ENCODE measurements around the gene PCDH17.

PCDH17 gene

GRCh38 chr13:57640607-57641006 is 9.1 kb downstream of the PCDH17 start:
- Histone ChIP-seq H3K27me3 (ENCODE audit: insufficient read depth, poor library complexity, severe bottlenecking) (peaks cover 3% of the 10 kb centered on the region), H3K27ac (replicated peaks) (no peak overlapping the region), H3K4me3 (replicated peaks; ENCODE audit: insufficient read depth, low read length) (no peak overlapping the region)
- DNase-seq (ENCODE audit: low read depth in 1 of 2, low spot score in 1 of 2), result peak in 1 of 2 experiments; percentile 63
- no peak for TF ChIP-seq GABPA (IDR thresholded peaks at IDR 0.05; ENCODE audit: low read depth)
- TF ChIP-seq CTCF (IDR thresholded peaks at IDR 0.05; ENCODE audit: insufficient read depth, low read length), result no peak
- TF ChIP-seq REST (IDR thresholded peaks at IDR 0.05; ENCODE audit: insufficient replicate concordance, low read depth), result no peak
- no peak for TF ChIP-seq POLR2AphosphoS5 (IDR thresholded peaks at IDR 0.05; ENCODE audit: low read depth)
- TF ChIP-seq SPI1 (IDR thresholded peaks at IDR 0.05; ENCODE audit: borderline replicate concordance, low read depth), result 0 out of 2 replicates have a peak, but pooled peaks have one; percentile 12

- TF ChIP-seq POLR2AphosphoS5 (IDR thresholded peaks at IDR 0.05; ENCODE audit: low read depth) (no peak), REST (IDR thresholded peaks at IDR 0.05; ENCODE audit: insufficient replicate concordance, low read depth) (no peak), CTCF (IDR thresholded peaks at IDR 0.05; ENCODE audit: insufficient read depth, low read length) (no peak), GABPA (IDR thresholded peaks at IDR 0.05; ENCODE audit: low read depth) (no peak), SPI1 (IDR thresholded peaks at IDR 0.05; ENCODE audit: borderline replicate concordance, low read depth) (no peak)
- H3K27ac ChIP-seq (replicated peaks), result no peak overlapping the region
- H3K4me3 ChIP-seq (replicated peaks; ENCODE audit: insufficient read depth, low read length), result no peak overlapping the region
- H3K27me3 ChIP-seq (ENCODE audit: insufficient read depth, poor library complexity, severe bottlenecking), result no peaks in the 10 kb centered on the region
- no peak for DNase-seq (ENCODE audit: low read depth in 1 of 2, low spot score in 1 of 2)
These were observed 9.5 kb downstream of the PCDH17 start for GRCh38 chr13:57641051-57641450.

GRCh38 chr13:57644106-57644505 is 12.6 kb downstream of the PCDH17 start:
- H3K4me3 ChIP-seq (replicated peaks; ENCODE audit: insufficient read depth, low read length), result no peak overlapping the region
- TF ChIP-seq POLR2AphosphoS5 (IDR thresholded peaks at IDR 0.05; ENCODE audit: low read depth), result no peak
- TF ChIP-seq CTCF (IDR thresholded peaks at IDR 0.05; ENCODE audit: insufficient read depth, low read length), result no peak
- TF ChIP-seq REST (IDR thresholded peaks at IDR 0.05; ENCODE audit: insufficient replicate concordance, low read depth), result no peak
- H3K27ac ChIP-seq (replicated peaks), result no peak overlapping the region
- no peak for DNase-seq (ENCODE audit: low read depth in 1 of 2, low spot score in 1 of 2)
- H3K27me3 ChIP-seq (ENCODE audit: insufficient read depth, poor library complexity, severe bottlenecking), result no peaks in the 10 kb centered on the region

Data from HL-60 (cell line).